Activated T-helper 9 cell treated with anti-CD3 and anti-CD28 coated beads, Interleukin-2, amount 50 U/mL, for 16 hours (primary cell): ENCODE data around the gene SEC31A.
"Not testable (repeated sequence)": the region's sequence is repeated elsewhere in the genome, so short reads cannot be mapped to it uniquely, and the experiment has no call there.

ENCODE experiments used
- DNase-seq: peaks from one replicate; pipeline ENCODE4 v3.0.0-alpha.2; 2020; ENCODE audit warnings: low read depth

Gene SEC31A

DNA sequence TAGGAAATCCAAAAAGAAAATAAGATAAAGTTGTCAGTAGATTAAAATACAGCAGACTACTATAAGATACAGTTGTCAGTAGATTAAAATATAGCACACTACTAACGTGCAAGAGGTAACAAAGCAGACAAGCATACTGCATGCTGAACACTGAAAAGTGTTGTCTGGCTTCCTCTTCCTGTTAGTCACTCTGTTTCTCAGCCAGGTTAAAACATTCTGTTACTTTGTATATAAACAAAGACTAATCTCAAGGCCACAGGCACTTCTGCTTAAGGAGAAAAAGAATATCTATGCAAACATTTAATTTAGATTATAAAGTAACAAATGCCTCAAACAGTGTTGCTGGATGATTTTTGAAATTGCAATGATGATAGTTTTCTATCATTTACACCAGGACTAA is 51.3 kb downstream of the SEC31A start:
- no peak for DNase-seq

DNA sequence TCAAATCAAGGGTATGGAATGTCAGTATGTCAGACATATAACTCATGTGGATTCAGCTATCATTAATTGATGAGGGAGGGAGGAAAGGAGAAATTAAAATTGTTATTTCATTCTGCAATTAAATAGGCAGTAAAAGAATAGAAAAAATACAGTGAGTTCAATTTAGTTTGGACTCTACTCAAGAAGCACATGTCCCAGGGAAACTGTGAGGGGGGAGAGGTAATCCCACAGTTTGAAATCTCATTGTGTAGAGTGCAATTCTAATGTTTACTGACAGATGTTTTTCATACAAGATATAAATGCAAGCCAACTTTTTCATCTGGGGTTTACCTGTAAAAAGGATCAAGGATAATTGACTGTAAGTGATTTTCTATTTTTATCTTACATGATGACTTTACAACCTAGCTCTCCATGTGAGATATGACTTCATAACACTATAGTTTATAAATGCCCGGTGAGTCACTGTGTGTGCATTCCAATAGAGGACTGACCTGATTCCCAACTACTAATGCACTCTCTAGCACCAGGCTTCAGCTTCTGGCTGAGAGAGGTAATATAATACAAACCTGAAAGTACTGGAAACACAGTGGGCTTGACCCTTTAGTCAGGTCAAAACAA is 57.1 kb downstream of the SEC31A start:
- no peak for DNase-seq

DNA sequence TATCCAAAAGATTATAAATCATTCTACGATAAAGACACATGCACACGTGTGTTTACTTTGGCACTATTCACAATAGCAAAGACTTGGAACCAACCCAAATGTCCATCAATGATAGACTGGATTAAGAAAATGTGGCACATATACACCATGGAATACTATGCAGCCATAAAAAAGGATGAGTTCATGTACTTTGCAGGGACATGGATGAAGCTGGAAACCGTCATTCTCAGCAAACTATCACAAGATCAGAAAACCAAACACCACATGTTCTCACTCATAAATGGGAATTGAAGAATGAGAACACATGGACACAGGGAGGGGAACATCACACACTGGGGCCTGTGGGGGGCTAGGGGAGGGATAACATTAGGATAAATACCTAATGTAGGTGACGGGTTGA is 57.9 kb downstream of the SEC31A start:
- DNase-seq: not testable (repeated sequence)

DNA sequence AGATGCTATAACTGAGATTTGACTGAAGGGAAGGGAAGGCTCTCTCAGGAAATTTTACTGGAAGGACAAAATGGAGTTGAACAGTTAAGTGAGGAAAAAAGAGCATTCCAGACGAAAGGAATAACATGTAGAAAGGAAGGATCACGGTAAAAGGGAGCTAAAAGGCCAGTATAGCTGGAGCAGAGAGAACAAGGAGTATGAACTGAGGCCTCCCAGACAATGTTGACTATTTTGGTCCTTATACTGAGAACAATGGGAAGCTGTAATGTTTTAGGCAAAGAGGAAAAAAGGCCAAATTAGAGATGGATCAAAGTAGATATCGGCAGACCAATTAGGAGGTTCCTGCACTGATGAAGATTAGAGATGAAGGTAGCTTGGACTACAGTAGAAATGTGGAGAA is 65.5 kb downstream of the SEC31A start:
- DNase-seq: no peak

DNA sequence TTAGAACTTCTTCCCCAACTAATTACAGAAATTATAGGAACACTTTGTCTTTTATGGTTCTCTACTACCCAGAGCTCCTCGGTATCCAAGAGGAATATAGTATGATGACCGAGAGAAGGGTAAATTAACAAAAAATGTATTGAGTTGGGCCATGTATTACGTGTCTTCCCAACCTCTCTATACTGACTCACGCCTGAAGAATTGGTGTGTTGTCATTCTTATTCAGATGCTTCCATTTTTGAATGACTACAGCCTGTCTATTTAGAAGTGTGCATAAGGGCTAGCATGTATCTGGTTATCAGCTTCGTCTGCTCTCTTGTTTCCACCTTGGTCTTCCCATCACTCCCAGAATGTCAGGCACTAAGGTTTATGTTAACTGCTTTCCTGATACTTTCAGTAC is 67.9 kb downstream of the SEC31A start:
- DNase-seq: no peak

DNA sequence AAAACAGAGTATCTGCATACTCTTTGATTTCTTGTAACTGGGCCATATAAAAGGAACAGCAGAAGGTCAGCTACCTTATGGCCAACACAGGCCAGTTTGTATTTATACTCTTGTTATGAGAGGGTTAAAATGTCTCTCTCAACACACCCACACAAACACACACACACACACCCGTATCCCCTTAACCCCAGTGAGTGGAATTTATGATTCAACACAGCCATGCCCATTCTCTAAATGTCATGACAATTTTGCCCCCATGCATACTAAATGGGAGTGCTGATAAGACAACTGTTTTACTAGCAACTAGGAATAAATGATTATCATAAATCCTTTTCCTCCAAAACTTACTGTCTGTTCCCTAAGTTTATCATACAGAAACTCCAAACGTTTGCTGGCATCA is 70.3 kb downstream of the SEC31A start:
- DNase-seq: no peak

DNA sequence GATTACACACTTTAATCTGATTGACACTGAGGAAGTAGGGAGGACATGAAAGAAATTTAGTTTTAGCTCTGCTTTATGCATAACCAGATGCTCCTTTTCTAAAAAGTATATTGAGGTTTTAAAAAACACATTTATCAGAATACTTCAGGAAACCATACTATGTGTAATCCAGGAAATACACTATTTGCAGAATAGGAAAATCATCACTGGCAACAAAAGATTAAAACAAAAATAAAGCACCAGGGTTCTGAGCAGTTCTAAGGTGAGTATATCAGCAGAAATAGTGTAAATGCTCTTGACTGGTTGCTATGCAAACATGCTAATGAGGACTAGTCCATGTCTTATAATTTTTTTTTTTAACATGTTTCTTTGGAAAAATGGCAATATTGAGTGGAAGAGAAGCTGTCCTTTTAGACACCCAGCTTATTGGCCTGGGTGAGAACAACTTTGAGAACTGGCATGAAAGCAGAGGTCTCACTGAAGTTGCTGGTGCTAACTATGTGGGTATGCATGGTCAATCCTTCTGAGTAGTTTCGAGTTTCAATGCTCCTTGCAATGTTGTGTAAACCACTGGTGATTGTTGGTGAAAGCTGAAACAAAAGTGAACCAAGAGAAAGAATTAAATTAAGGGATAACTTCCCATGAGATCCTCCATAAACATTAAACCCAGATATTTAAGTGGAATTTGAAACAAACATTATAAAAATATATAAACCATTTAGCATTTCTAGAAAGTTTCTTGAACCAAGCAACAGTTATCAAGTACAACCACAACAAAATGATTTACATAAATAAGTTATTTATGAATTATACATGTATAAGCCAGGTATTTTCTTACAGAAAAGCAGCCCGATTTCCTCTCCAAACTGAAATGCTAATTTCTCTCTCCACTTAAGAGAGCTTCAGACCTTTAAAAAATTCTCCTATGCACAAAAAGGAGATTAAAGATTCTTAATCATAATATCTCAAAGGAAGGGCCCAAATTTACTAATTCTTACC is 72.0 kb downstream of the SEC31A start:
- no peak for DNase-seq

DNA sequence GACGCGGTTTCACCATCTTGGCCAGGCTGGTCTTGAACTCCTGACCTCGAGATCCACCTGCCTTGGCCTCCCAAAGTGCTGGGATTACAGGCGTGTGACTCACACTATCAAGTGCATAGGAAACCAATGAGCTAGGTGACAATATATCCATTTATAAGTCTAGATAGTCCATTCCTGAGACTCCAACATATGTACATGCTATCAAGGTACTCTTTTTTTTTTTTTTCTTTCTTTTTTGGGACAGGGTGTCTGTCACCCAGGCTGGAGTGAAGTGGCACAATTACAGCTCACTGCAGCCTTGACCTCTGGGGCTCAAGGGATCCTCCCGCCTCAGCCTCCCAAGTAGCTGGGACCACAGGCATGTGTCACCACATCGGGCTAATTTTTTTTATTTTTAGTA is 74.1 kb downstream of the SEC31A start:
- DNase-seq: not testable (repeated sequence)

DNA sequence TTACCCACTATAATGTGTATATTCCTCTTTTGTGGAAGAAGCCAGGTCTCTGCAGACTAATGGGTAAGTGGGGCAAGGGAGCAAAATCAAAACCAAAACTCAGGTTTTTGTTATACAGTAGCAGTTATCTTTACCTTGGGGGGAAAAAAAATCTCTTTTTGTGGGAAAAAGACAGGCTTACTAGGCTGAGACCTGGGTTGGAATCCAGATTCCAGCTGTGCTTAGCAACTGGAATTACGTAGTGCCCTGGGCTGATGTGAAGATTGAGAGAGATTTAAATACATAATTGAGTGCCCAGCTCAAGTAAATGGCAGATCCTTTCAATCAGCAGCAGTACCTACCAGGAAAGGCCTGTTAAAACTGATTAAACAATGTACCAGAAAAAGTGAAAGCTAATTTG is 76.9 kb downstream of the SEC31A start:
- DNase-seq: no peak

DNA sequence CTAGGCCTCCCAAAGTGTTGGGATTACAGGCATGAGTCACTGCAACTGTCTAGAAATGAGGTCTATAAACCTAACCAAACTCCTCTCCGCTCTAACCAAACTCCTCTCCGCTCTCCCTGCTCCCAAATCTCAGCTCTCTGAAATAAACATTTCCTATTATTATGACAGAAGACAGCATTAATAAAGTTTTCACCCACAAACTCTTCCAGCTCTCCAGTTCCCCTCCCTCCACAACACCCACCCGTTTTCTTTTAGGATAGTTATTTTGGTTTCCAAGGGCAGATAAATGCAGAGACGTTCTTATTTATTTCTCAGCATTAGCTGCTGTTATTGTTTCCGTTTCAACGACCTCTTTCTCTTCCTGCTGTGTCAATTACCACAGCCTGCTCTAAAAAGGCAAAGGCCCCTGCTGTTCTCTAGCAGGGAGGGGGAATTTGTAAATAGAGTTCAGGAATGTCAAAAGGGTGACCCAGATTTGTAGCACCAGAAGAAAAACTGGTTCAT is 79.1 kb downstream of the SEC31A start:
- DNase-seq: no peak

DNA sequence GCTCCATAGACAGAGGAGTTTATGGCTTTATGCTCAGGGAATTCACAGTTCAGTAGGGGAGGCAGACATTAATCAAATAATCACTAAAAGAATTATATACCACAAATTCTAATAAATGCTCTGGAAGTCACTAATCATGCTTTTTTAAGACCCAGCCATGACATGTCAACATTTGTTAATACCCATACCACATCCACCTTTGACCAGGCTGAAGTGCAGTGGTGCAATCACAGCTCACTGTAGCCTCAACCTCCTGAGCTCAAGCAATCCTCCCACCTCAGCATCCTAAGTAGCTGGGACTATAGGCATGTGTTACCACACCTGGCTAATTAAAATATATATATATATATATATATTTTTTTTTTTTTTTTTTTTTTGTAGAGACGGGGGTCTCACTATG is 79.6 kb downstream of the SEC31A start:
- no peak for DNase-seq

DNA sequence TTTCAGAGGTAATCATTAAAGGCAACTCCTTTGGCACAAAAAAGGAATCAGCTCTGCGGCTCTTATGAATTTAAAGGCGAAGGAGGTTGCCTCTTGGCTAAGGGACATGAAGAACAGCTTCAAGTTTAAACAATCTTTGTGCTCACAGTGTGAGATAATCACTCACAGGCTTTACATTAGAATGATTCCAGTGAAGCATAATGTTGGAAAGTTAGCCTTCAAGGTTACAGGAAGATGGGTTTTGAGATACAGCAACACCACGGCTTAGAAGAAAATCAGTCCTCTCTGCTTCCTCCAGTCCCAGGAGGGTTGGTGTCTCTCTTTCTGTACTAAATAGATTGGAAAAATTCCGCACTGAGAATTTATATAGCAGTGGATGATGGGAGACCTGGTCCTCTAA is 80.8 kb downstream of the SEC31A start:
- no peak for DNase-seq

DNA sequence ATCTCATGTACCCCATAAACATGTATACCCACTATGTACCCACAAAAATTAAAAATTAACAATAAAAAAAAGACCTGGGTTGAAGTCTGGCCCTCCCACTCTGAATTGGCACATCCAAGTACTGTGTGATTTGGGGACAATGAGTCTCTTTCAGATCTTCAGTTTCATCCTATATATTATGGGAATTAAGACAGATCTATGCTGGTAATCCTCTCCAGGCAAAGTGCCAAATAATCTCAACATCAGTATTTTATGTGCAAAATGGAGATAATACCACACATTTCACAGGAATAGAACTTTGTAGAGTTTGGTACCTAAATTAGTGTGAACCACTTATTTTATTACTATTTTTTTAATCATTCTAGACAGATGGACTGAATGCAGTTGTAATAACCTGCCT is 81.3 kb downstream of the SEC31A start:
- DNase-seq: no peak

DNA sequence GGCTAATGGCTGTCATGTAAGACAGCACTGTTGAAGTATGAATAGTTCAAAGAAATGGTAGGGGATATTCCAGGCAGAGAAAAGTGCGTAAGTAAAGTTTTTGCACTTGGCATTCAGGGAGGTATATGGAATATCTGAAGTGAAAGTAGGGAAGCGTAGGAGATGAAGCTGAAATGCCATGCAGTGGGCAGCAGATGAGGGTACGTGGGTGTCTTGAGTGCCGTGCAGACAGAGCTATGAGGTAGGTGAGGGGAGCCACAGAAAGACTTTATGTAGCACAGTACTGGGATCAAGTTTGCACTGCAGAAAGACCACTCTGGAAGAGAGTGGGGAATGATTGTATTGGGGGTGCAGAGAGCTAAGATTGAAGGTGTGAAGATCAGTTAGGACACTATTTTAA is 87.2 kb downstream of the SEC31A start:
- no peak for DNase-seq

DNA sequence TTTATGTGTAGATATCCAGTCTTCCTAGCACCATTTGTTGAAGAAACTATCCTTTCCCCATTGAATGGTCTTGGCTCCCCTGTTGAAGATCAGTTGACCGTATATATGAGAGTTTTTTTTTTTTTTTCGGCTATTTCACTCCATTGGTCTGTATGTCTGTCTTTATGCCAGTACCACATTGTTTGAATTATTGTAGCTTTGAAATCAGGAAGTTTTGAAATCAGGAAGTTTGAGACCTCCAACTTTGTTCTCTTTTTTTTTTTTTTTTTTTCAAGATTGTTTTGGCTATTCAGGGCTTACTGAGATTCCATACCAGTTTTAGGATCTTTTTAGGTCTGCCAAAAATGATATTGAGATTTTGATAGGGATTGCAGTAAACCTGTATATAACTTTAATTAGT is 88.0 kb downstream of the SEC31A start:
- DNase-seq: no peak

DNA sequence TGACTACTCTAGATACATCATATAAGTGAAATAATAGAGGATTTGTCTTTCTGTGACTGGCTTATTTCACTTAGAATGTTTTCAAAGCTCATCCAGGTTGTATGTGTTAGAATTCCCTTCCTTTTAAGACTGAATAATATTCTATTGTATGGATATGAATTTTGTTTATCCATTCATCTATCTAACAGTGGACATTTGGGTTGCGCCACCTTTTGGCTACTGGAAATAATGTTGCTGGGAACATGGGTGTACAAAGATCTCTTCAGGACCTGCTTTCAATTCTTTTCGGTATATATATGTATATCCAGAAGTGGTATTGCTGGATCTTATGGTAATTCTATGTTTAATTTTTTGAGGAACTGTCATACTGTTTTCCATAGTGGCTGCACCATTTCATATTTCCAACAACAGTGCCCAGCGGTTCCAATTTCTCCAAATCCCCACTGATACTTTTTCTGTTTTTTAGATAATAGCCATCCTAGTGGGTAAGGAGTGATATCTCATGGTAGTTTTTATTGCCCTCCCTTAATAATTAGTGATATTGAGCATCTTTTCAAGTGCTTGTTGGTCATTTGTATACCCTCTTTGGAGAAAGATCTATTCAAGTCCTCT is 88.9 kb downstream of the SEC31A start:
- no peak for DNase-seq

DNA sequence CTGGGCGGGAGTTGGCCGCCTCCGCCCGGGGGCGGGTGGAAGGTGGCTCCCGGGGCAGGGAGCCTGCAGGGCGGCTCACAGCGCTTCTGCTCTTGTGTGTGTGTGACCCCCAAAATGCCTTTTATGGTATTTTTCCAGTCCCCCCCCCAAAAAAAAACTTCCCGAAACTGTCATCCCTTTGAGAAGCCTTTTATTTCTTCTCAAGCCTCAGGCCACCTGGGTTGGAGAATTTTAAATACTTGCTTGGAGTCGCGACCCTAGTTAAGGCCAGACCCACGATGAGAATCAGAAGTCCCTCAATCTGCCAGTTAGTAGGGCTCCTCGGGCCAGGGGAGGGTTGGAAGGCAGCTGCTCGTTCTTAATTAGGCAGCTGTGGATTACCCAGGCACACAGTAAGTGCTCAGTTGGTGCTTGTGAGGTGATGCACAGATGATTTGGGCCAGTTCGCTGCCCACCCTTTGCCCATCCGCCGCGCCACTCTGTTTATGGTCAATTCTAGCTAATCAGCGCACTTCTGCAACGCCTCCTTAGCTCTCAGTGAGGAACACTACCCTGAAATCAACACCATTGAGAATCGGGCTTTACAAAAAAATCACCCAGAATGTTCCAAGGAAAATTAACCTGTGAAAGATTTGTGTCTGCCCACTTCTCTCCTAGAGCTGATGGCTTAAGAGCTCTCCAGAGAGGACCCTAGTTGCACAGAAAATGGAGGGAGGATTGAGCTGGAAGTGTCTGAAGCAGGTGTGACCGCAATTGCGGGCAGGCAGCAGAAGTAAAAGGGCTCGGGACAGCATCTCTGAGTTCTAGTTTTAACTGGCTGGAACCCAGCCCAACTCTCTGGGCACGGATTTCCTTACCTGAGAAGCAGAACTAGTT is 91.7 kb downstream of the SEC31A start:
- DNase-seq: no peak

DNA sequence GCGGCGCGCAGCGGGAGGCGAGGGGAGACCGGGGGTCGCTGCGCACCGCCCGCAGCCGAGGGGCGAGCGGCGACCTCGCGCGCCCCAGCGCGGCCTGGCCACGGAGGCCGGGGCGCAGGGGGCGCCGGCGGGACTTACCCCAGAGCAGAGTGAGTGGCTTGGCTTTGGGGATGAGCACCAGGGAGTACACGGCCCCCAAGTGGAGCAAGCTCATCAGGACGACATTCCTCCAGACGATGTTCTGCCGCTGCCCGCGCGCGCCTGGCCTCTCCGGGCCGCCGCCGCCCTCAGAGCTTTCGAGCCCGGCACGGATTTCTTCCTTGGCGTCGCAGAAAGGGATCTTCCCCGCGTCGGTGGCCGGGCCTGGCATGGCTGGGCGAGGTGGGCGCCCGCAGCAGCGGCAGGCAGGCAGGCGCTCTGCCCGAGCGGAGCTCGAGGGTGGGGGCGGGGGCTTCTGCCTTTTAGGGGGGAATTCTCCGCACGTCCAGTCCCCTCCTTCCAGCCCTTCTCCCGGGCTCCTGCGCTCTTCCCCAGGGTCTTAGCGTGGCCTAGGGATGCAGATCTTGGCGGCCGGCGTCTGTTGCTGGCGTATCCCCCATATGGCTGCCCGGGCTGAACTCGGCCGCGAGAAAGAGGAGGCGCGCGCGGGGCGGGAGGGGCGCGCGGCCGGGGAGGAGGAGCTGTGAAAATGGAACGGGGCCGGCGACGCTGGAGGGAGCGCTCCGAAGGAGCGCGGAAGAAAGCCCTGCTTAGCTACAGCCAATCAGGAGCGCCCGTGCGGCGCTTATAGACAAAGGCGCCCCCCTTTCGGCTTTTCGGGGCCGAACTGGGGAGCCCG is 92.6 kb downstream of the SEC31A start, which contains the start of gene SCD5:
SCD5 (minus strand) TSS at position 629 of the 838 bp plus-strand sequence; CDS start at position 370, 259 bp downstream.
- no peak for DNase-seq

DNA sequence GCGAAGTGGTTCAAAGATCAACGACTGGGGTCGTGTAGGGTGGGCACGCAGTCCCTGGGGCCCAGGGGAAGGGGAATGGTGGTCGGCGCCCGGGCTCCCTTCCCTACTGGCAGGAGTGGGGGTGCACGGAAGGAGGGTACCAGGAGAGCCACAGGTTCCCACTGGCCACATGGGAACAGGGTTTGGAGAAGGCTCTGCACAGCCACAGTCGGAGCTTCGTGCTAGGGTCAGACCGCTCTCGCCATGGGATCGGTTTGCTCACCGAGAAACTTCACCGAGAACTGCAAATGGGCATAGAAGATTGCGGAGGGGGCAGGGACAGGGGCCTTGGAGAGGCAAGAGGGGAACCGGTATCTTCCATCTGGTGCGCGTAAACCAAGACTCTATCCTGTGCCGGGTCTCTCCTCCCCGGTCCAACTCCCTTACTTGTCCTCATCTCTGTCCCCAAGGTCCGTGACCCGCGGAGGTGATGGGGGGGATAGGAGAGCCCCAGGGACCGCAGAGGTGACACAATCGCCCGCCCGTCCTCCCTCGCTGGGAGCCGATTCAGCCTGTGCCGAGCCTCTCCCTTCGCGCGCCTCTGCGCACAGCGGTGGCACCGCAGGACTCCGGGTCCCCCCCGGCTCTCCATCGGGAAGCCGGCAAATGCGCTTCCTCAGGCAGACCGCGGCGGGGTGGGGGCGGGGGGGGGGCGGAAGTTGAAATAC is 93.4 kb downstream of the SEC31A start:
- no peak for DNase-seq

DNA sequence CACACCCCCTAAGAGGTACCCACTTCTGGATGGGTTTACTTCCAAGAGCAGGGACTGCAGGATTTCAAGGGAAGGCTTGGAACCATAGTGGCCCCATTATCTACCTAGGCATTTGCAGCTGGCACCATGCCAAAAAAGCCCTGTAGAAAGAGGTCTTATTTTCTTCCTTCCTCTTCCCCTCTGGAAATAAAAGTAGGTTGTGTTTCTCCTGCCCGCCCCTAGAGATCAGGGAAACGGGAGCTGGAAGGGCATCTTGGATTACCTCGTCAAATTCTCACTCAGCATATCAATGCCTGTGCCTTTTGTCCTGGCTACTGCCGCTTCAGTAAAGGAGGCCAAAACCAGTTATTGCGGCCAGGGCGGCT is 93.9 kb downstream of the SEC31A start:
- no peak for DNase-seq
